HepG2 (cell line): Measurements from ENCODE around the gene BLOC1S4. TPM values are rescaled to one million over a fixed set of nuclear protein-coding genes. Genes with fewer than 3 reads are reported as not detected.

ENCODE experiments used
- DPF2 ChIP-seq: sonication (generic); formaldehyde crosslinking; IDR thresholded peaks from 2 replicates; pipeline ENCODE4 v1.4.0; 2020; ENCODE audit warnings: mild to moderate bottlenecking, low read depth, missing genetic modification reagents, borderline replicate concordance
- HMGXB3 ChIP-seq: sonication (generic); formaldehyde crosslinking; IDR thresholded peaks from 2 replicates; pipeline ENCODE4 v1.4.0; 2020; ENCODE audit warnings: missing genetic modification reagents, borderline replicate concordance
- KLF12 ChIP-seq: sonication (generic); formaldehyde crosslinking; IDR thresholded peaks from 2 replicates; pipeline ENCODE4 v1.4.0; 2020; ENCODE audit warnings: missing genetic modification reagents, borderline replicate concordance
- MEIS1 ChIP-seq: sonication (generic); formaldehyde crosslinking; IDR thresholded peaks from 2 replicates; pipeline ENCODE4 v1.9.0; 2021; ENCODE audit warnings: mild to moderate bottlenecking, missing genetic modification reagents, moderate library complexity, borderline replicate concordance
- PHF21A ChIP-seq: sonication (generic); formaldehyde crosslinking; IDR thresholded peaks from 2 replicates; pipeline ENCODE4 v1.5.0; 2020; ENCODE audit warnings: mild to moderate bottlenecking, missing genetic modification reagents
- PRDM15 ChIP-seq: sonication (generic); formaldehyde crosslinking; IDR thresholded peaks from 2 replicates; pipeline ENCODE4 v1.4.0; 2020; ENCODE audit warnings: missing genetic modification reagents
- RORA ChIP-seq: sonication (generic); formaldehyde crosslinking; IDR thresholded peaks from 2 replicates; pipeline ENCODE4 v1.5.0; 2020; ENCODE audit warnings: mild to moderate bottlenecking, missing genetic modification reagents, moderate library complexity
- SMAD9 ChIP-seq: sonication (generic); formaldehyde crosslinking; IDR thresholded peaks from 2 replicates; pipeline ENCODE4 v1.5.1; 2020; ENCODE audit warnings: mild to moderate bottlenecking, missing genetic modification reagents
- USF2 ChIP-seq, 2 experiments: sonication (generic) in 1 of 2; formaldehyde crosslinking in 1 of 2; IDR thresholded peaks; 2 replicates each; pipeline versions ENCODE4 v1.5.1 to v1.6.1; 2011 to 2020; ENCODE audit warnings: borderline replicate concordance in 1 of 2, low read depth in 1 of 2, low read length in 1 of 2, mild to moderate bottlenecking in 1 of 2, missing genetic modification reagents in 1 of 2, moderate library complexity in 1 of 2
- ZBED4 ChIP-seq: sonication (generic); formaldehyde crosslinking; IDR thresholded peaks from 2 replicates; pipeline ENCODE4 v1.4.0; 2020; ENCODE audit warnings: missing genetic modification reagents, borderline replicate concordance
- ZNF225 ChIP-seq: sonication (generic); formaldehyde crosslinking; IDR thresholded peaks from 2 replicates; pipeline ENCODE4 v1.4.0; 2020; ENCODE audit warnings: mild to moderate bottlenecking, missing genetic modification reagents
- ZNF24 ChIP-seq: fragments of 450-650 bp; IDR thresholded peaks from 2 replicates; pipeline ENCODE4 v1.6.1; 2017; ENCODE audit warnings: antibody characterized with exemption, mild to moderate bottlenecking
- ZNF788 ChIP-seq: sonication (generic); formaldehyde crosslinking; IDR thresholded peaks from 2 replicates; pipeline ENCODE4 v1.5.0; 2020; ENCODE audit warnings: mild to moderate bottlenecking, missing genetic modification reagents, borderline replicate concordance
- polyA plus RNA-seq, 8 experiments: library from polyadenylated mRNA; depleted of rRNA in 3 of 8; stranded (reverse) in 7 of 8; unstranded in 1 of 8; fragments of >200 nt; fragmentation: Illumina TruSeq in 4 of 8; extraction: Trizol in 4 of 8; gene quantifications; 2 replicates each; pipeline versions ENCODE4 v1.2.1 to v1.2.3, GENCODE V29; 2011 to 2016; ENCODE audit warnings: low read depth in 4 of 8, missing spikeins in 1 of 8, mixed read lengths in 1 of 8; ENCODE audit not compliant: insufficient read depth in 1 of 8
- total RNA-seq, 5 experiments: library from RNA; depleted of rRNA; stranded (reverse); fragments of >200 nt; fragmentation: Illumina TruSeq; extraction: Trizol; gene quantifications; 2 replicates each; pipeline ENCODE4 v1.2.3, GENCODE V29; 2016; ENCODE audit warnings: low read depth in 1 of 5

BLOC1S4 gene
- total and polyA plus RNA-seq, 2 of the 13 experiments (the other 11 are each of a cell fraction or from before 2014, with no cell fraction given): 15.5 to 20.9 TPM

- TF ChIP-seq PRDM15 (CRISPR knock-in tag) (no peak), ZNF788 (CRISPR knock-in tag) (peak; percentile 90; the same call in 1 of the 2 replicates), ZBED4 (CRISPR knock-in tag) (peak; percentile 84), SMAD9 (no peak), MEIS1 (CRISPR knock-in tag) (0 out of 2 replicates have a peak, but pooled peaks have one; percentile 66), ZNF225 (peak; percentile 61; the same call in 1 of the 2 replicates), HMGXB3 (CRISPR knock-in tag) (0 out of 2 replicates have a peak, but pooled peaks have one; percentile 55), PHF21A (CRISPR knock-in tag) (peak; percentile 95), KLF12 (CRISPR knock-in tag) (peak; percentile 85; the same call in 1 of the 2 replicates), DPF2 (CRISPR knock-in tag) (peak; percentile 84), RORA (CRISPR knock-in tag) (no peak), USF2 (IDR thresholded peaks at IDR 0.05; ENCODE audit: low read depth, low read length) (no peak), USF2 (CRISPR knock-in tag; IDR thresholded peaks at IDR 0.05; ENCODE audit: borderline replicate concordance) (peak; percentile 74; the same call in 1 of the 2 replicates), ZNF24 (0 out of 2 replicates have a peak, but pooled peaks have one; percentile 14)
Observed at GRCh38 chr4:6755088-6755753, 39.2 kb downstream of the BLOC1S4 start (continued).
